Measurements from ENCODE around the gene UNC119B.

GRCh38 chr12:120760349-120761254, 50.3 kb downstream of the UNC119B start:
- TF ChIP-seq CTCF (IDR thresholded peaks at IDR 0.05; ENCODE audit: insufficient read depth, low read length) = no peak
- TF ChIP-seq REST (IDR thresholded peaks at IDR 0.05; ENCODE audit: insufficient replicate concordance, low read depth) = no peak
- no peak for TF ChIP-seq GABPA (IDR thresholded peaks at IDR 0.05; ENCODE audit: low read depth)
- no peak for TF ChIP-seq POLR2AphosphoS5 (IDR thresholded peaks at IDR 0.05; ENCODE audit: low read depth)
- no peak for TF ChIP-seq SPI1 (IDR thresholded peaks at IDR 0.05; ENCODE audit: borderline replicate concordance, low read depth)
